NCI-H510A (cell line): ENCODE data around the gene NECAB2.
A peak's percentile ranks its signal among the peaks of the same experiment; 100 is the strongest.
"Not testable (repeated sequence)": the region's sequence is repeated elsewhere in the genome, so short reads cannot be mapped to it uniquely, and the experiment has no call there.

Source experiments
- DNase-seq: peaks from one replicate; lab custom pipeline; 2025; lab: John Stamatoyannopoulos, UW

The NECAB2 gene

DNA sequence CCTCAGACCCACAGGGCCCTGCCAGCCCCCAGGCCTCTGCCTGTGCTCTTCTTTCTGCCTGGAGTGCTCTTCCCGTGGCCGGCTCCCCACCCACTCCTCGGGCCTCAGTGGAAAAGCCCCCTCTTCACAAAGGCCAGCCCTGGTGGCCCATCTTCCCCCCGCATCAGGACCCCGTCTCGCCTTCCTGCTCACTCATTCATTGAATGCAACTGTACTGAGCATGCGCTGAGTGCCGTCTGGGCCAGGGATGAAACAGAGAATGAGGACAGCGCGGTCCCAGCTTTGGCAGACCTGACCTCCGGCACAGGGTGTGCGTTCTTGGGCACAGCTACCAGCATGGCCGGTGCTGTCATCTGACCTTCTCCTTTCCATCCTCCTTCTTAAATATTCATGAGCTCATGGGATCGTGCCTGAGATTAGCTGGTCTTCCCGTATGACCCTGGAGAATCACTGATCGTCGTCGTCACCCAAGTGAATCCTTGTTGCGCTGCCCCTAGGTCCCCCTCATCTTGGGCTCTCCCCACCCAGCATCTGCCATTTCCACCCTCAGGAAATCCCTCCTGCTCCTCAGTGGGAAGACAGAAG, 31.4 kb upstream of the NECAB2 start:
- no peak for DNase-seq

DNA sequence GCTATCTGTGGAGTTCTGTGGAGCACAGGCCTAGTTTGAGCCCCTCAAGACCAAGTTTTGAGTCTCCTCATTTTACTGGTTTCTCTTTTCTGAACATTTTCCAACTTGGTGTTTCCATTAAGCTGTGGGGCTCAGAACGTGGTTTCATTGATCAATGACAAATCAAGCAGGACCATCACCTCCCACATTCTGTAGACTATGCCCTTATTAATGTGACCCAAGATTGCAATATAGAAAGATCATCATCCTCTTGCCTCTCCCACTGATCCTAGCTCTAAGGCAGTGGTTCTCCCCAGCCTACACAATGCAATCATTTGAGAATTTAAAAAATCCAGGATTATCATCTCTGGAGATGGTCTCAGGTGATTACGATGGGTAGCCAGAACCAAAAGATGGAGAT, 30.8 kb upstream of the NECAB2 start:
- no peak for DNase-seq

DNA sequence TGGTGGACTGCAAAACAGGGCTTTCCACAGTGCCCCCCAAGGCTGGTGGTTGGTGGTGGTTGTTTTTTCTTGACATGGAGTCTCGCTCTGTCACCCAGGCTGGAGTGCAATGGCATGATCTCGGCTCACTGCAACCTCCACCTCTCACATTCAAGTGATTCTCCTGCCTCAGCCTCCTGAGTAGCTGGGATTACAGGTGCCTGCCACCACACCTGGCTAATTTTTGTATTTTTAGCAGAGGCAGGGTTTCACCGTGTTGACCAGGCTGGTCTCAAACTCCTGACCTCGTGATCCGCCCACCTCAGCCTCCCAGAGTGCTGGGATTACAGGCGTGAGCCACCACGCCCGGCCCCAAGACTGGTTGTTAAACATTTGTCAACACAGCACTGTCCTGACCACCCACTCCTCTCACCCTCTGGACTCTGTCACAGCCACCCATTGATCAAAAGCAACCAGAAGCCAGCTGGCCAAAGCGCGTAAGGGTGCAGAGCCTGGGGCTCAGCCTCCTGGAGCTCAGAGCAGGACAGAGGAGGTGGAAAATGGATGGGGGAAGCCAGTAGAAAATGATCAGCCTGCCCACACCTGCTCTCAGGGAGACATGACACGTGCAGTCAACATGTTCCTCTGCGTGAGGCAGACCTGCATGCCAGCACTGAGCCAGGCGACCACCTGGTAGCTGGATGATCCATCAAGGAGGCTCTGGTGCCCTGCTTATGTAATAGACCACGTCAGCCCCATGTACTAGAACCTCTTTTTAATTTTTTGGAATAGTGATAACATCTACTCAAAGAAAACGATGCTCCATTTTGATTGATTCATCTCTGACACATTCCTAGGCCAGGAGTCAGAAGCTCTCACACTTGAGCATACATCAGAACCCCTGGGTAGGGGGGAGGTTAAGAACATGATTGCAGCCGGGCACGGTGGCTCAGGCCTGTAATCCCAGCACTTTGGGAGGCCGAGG, 29.8 kb upstream of the NECAB2 start:
- DNase-seq = no peak

DNA sequence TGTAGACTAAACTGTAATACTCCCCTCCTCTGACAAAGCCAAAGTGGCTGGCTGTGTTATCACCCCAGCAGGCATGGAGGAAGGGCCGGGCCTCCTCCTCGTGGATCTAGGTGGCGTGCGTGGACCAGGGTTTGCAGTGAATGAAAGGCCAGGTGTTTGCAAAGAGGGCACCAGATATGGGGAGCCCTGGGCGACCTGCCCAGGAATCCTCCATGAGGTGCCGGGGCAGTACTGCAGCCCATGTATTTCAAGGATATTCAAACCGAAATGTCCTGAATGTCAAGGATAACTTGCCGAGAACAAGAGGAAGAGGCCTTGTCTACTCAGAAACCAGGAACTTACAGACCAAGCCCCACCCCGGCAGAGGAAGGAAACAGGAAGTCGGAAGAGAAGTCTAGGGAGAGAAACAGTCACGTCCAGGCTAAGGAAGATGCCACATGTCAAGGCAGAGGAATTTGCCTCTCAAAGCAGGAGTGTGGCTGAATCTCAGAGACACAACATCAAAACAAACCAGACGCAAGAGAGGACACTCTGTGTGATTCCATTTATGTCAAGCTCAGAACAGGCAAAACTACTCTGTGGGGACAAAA, 28.7 kb upstream of the NECAB2 start:
- no peak for DNase-seq

DNA sequence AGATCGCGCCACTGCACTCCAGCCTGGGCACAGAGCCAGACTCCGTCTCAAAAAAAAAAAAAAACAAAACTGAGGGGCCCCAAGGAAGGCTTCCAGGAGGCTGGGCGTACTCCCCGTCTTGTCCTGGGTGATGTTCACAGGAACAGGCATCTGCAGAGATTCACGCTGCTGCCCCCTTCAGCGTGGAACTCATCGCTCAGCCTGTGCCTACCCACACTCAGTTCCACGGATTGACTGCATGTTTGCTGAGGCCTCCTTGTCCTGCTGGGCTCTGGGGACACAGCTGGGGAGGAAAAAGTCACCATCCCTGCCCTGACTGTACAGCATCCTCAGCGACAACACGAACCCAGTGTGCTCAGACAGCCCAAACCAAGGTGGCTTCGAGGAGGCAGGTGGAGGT, 27.9 kb upstream of the NECAB2 start:
- DNase-seq = no peak

DNA sequence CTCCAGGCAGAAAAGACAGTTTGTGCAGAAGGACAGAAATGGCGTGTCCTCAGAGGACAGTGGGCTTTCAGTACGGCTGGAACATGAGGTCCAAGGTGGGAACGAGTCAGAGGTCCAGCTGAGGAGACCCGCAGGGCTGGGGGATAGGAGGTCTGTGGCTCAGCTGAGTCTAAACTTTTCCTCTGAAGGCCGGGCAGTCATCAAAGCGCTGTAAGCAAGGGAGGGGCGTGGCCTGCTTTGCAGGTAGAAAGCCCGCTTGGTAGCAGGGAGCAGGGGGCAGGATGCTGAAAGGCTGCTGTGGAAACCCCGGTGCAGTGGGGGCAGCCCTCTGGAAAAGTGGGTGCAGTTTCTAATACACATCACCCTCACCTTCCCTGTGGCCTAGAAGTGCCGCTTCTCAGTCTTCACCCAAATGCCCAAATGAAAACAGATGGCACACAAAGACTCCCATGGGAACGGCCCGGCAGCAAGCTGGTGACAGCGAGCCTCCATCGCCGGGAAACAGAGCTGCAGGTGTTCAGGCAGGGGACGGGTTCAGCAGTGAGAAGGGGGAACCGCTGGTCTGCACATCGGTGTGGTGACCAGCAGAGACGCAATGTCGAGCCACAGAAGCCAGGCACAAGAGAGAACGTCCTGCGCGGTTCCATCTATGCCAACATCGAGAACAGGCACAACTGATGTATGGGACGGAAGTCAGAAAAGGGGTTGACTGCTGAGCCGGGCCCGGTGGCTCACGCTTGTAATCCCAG, 27.2 kb upstream of the NECAB2 start:
- peak; percentile 20 for DNase-seq

DNA sequence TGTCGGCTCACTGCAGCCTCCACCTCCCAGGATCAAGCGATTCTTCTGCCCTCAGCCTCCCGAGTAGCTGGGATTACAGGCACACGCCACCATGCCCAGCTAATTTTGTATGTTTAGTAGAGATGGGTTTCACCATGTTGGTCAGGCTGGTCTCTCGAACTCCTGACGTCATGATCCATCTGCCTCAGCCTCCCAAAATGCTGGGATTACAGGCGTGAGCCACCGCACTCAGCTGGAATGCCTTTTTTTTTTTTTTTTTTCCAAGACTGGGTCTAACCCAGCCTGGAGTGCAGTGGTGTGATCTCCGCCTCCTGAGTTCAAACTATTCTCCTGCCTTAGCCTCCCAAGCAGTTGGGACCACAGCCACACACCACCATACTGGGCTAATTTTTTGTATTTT, 26.5 kb upstream of the NECAB2 start:
- not testable (repeated sequence) for DNase-seq

DNA sequence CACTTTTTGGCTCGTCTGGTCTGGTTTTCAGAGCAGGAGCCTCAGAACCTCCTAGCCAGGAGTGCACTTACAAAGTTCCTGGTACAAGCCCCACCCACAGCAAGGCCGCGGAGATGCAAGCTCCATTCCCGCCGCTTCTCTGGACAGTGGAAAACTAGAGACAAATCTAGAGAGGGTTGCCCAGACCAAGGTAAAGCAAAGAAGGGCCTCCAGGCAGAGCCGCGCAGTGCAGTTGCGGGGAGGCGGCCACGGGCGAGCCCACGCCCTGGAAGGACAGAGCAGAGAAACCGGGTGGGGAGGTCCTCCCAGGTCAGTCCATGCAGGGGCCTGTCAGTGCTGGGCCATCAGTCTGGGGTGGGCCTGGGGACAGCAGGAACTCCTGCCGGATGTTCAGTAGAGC, 26.0 kb upstream of the NECAB2 start:
- DNase-seq = no peak

DNA sequence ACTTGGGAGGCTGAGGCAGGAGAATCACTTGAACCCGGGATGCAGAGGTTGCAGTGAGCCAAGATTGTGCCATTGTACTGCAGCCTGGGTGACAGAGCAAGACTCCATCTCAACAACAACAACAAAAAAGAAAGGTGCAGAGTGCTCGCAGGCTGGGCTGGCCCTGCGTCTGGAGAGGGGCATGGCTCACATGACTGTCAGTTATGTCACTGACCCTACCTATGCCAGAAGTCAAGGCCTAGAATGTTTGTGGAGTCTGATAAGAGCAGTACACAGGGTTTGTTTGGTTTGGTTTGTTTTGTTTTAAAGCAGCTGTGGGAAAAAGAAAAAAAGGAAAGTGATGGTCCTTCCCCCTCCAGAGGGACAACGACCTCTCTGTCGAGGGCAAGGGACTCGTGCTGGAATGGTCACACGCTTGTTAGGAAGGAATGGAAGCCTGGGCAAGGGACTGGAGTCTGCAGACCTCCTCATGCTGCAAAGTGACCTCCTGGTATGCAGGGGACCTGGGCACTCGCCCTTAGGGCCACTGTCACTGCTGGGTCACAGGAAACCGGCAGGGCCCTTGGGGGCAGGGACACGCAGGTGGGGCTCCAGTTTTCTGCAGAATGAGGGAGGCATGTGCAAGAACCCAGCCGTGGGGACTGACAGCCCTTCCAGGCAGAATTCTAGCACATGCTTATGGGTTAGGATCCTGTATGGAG, 25.1 kb upstream of the NECAB2 start:
- DNase-seq = no peak

DNA sequence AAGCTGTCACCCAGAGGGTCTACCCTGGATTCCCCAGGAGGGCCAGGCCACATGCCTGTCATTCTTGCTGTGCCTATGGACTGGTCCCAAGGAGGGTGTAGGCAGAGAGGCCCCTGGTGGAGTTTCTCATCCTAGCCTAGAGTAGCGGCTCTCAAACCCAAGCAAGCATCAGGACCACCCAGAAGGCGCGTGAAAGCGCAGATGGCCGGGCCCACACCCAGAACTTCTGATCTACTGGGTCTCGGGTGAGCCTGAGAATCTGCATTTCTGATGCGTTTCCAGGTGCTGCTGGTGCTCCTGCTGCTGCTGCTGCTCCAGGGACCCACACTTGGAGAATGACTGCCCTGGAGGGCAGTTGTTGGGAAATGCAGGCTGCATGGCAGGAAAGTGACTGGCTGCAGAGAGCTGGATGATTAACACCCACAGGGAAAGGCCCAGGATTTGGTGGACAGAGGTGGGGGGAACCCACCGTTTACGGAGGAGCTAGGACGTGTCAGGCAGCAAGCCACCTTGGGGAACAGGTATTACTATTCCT, 24.5 kb upstream of the NECAB2 start:
- DNase-seq = no peak

DNA sequence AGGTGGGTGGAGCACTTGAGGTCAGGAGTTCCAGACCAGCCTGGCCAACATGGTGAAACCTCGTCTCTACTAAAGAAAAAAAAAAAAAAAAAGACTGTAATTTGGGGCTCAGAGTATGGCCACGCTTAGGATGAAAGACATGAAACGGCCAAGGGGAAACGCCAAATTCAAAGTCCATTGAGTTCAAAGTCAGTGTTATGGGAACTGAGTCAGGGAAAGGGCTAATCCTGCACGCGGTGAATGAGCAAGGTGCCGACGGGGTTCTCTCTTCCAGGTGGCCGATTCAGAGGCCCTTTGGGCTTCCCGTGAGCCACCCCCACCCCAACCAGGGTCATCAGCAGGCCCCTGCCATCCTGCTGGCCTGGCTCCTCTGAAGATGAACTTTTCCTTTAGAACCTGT, 22.5 kb upstream of the NECAB2 start:
- no peak for DNase-seq

DNA sequence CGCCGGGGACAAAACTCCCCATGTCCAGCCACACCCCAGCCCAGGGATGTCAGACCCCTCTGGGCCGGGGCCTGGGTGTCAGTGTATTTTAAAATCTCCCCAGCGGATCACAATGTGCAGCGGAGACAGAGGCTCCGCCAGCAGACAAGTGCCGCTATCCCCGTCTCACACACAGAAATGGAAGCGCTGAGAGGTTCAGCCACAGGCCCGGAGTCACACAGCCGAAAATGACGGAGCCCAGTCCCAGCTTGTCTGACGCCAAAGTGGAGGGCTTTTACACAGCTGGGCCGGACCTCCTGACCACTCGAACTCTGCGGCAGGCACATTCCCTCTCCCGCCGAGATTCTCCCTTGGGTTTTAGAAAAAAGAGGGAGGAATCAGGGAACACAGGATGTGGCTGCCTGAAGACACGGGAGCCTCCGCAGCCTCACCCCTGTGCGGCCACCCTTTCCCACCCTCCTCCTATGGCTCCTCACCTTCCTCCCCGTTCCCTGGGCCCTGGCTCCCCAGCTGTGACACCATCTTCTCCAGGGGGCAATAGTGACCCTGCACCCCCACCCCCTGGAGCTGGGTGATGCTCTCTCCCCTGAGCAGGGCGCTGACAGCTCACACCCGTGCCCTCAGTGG, 21.8 kb upstream of the NECAB2 start:
- no peak for DNase-seq

DNA sequence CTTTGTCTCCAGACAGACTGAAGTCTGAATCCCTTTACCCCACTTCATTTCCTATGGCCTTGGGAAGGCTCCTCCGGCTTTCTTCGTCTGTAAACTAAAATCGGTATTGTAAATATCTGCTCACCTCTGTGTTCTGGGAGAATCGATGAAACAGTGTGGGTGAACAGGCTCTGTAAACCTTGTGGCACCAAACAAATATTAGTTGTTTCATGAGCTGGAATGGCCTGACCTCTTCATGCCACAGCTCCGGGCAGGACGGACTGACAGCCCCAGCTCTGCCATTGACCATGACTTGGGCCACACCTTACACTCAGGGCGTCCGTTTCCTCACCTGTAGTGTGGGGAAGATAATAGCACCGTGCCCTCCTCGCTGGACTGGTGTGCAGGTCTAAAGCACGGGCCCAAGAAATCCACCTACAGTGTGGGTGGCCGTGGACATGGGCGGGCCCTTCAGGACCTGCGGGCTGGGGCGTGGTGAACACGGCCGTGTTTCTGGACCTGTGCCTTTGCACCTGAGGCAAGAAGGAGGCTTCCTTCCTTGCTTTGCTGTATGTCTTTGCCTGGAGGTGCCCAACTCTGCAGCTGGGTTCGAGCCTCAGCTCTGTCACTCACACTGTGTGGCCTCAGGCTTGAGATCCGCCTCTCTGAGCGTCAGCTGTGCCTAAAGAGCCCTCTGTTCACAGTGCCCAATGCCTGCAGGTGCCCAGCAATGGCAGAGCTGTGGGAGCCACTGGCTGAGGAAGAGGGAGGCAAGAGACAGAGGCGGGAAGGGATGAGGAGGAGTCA, 21.1 kb upstream of the NECAB2 start:
- no peak for DNase-seq

DNA sequence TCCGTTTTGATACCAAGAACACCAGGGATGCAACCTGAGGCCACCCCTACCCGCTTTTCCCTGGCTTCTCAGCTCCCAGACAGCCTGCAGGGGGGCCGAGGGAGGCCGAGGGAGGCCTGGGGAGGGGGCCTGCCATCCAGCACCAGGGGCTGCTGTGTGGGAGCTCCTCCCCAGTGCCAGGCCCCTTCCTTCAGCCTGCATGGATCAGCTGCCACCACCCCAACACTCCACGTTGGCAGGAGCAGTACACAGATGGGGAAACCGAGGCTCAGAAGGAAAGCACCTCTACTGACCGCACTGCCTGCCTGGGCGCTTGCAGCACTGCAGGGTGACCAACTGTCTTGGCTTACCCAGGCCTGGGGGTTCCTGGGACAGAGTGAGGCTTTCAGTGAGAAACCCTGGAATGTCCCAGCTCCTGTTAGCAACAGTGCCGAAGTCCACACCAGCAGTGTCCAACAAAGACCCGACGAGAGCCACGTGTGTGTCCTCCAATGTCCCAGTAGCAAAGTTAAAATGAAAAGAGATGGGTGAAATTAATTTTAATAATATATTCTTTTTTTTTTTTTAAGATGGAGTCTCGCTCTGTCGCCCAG, 20.3 kb upstream of the NECAB2 start:
- no peak for DNase-seq

DNA sequence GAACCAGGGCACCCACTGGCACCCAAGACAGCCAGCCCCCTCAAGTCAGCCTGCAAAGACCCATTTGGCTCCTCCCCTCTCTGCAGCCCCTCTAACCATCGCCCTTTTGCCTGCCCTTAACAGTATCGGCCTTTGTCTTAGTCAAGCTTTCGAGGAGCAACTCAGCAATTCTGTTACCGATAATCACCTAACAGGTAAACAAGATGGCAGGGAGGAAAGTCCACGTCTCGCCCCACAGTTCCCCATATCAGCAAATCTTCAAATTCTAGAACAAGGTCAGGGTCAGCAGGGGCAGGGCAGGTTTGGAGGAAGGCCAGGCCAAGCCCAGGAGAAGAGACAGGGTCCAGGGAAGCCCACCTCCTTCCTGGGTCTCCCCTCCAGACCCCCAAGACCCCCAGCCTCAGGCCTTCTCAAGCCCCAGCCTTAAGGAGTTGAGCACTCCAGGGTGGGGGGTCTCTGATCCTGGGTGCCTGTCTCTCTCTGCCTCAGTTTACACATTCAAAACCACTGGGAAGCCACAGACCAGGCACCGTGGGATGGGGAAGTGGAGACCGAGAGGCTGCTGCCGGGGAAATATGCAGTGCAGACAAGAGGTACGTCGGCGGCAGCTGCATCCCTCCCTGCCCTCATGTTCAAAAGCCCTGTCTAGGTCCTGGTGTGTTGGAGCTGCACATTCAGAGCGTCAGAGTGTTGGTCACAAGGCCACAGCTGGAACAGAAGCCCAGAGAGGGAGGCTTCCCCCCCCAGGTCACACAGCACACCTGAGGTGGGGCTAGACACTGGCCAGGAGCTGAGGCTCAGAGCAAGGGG, 18.9 kb upstream of the NECAB2 start:
- DNase-seq = no peak

DNA sequence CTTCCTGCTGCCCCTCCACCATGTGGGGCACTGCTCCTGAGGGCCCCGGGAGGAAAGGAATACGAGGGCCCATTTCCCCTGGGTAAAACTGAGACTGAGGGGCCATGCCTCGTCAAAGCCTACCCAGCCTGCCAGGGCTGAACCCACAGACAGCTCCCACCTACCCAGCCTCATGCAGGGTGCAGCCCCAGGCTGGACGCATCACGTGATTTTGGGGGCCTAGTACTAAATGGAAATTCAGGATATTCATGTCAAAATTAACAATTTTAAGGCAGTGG, 18.4 kb upstream of the NECAB2 start:
- DNase-seq = no peak

DNA sequence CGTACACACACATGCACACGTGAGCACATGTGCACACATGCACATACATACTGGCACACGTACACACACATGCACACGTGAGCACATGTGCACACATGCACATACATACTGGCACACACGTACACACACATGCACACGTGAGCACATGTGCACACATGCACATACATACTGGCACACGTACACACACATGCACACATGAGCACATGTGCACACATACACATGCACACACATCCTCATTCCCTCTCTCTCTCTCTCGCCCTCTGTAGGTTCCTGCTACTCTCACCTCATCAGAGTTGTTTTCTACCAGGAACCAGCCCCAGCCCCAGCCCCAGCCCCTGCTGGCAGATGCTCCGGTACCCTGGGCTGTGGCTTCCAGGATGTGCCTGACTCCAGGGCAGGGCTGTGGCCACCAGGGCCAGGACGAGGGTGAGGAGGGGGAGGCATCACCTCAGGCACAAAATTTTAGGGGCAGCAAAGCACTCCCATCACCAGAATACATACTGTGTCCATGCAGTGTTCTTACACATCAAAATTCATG, 17.1 kb upstream of the NECAB2 start:
- DNase-seq = not testable (repeated sequence)

DNA sequence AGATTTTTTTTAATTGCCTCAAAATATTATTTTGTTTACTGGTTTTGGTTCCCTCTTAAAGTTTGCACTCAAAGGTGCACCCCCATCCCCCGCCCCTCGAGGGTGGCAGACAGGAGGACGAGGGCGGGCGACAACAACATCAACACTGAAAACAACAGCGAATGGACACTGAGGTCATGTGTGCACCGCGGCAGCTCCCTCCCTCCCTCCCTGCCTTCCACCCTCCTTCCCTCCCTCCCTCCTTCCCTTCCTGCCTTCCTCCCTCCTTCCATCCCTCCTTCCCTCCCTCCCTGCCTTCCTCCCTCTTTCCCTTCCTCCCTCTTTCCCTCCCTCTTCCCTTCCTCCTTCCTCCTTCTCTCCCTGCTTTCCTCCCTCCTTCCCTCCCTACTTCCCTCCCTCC, 16.5 kb upstream of the NECAB2 start:
- DNase-seq = no peak

DNA sequence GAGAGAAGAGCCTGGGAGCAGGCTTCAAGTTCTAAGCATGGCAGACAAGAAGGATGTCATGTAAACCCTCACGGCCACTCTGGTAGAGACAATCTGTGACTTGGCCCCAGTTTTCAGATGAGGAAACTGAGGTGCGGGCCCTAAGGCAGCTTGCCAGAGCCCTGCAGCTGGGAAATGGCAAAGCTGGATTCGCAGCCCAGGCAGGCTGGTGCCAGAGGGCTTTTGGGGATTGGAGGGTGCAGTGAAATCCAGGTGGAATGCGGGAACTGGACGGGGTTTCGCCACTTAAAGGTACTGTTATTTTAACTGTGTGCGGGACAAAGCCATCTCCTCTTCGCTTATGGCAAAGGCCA, 15.5 kb upstream of the NECAB2 start:
- DNase-seq = no peak
